Ascending aorta (tissue), 2 donors: ENCODE results near the gene TMEM31. TPM values are rescaled to one million over a fixed set of nuclear protein-coding genes. Genes with fewer than 3 reads are reported as not detected.

Experiments used
- DNase-seq, 2 donors: peaks; one replicate each; pipeline ENCODE4 v3.0.0-alpha.2; 2019; ENCODE audit warnings: low spot score in 2 of 2
- H3K27ac ChIP-seq, 2 donors: fragments of 200-600 bp; sonication (generic); one replicate each; pipeline ENCODE4 v1.5.1; 2016 to 2017; ENCODE audit warnings: mild to moderate bottlenecking in 1 of 2
- H3K27me3 ChIP-seq: fragments of 200-600 bp; sonication (generic); one replicate; pipeline ENCODE4 v1.5.1; 2017
- H3K36me3 ChIP-seq, 2 donors: fragments of 200-600 bp; sonication (generic); one replicate each; pipeline ENCODE4 v1.5.1; 2016
- H3K4me1 ChIP-seq, 2 donors: fragments of 200-600 bp; sonication (generic); one replicate each; pipeline ENCODE4 v1.5.1; 2016 to 2017; ENCODE audit warnings: mild to moderate bottlenecking in 1 of 2
- H3K4me3 ChIP-seq, 2 donors: fragments of 200-600 bp; sonication (generic); one replicate each; pipeline ENCODE4 v1.5.1; 2016 to 2017; ENCODE audit warnings: mild to moderate bottlenecking in 1 of 2
- H3K9me3 ChIP-seq, 2 donors: fragments of 200-600 bp; sonication (generic); one replicate each; pipeline ENCODE4 v1.5.1; 2016
- CTCF ChIP-seq, 3 experiments: fragments of 200-600 bp in 2 of 3; fragments of 450-650 bp in 1 of 3; sonication (generic) in 2 of 3; IDR thresholded peaks; one replicate each; pipeline ENCODE4 v1.5.1; 2016 to 2019; ENCODE audit warnings: antibody characterized with exemption in 3 of 3, mild to moderate bottlenecking in 1 of 3, moderate library complexity in 1 of 3
- intact Hi-C: fragments of 100-400 bp; cut with DNase I; formaldehyde crosslinking; loops from one replicate; pipeline ENCODE4 v1.15.1; 2023
- total RNA-seq: library from RNA; depleted of rRNA; stranded (reverse); fragments of >200 nt; gene quantifications from one replicate; pipeline ENCODE4 v1.1.0, GENCODE V29; 2016

Gene TMEM31
- total RNA-seq, 1 donor from 2014 or later: not detected

- DNase-seq: no peak
- Histone ChIP-seq H3K9me3 (no peaks in the 10 kb centered on the region), H3K27me3 (no peaks in the 10 kb centered on the region), H3K36me3 (peaks cover 12 to 53% of the 10 kb centered on the region in 2 donors), H3K4me3 (no peak overlapping the region), H3K27ac (no peak overlapping the region), H3K4me1 (no peaks in the 10 kb centered on the region)
- TF ChIP-seq CTCF (IDR thresholded peaks at IDR 0.05): no peak
- intact Hi-C loops: no loop called here
Observed at GRCh38 chrX:103678199-103678993, 32.3 kb upstream of the TMEM31 start.

- H3K4me3 ChIP-seq: peak overlapping the region in 1 of 2 donors; percentile 18
- DNase-seq: no peak
- intact Hi-C loops: loop anchor here (10.0 kb wide), 1 partner anchor 473 kb away; the partner anchor contains the start of gene SLC25A53
- peaks cover 15 to 46% of the 10 kb centered on the region in 2 donors for H3K36me3 ChIP-seq
- TF ChIP-seq CTCF (IDR thresholded peaks at IDR 0.05): no peak
- no peak overlapping the region for H3K27ac ChIP-seq
- H3K4me1 ChIP-seq: no peaks in the 10 kb centered on the region
- H3K27me3 ChIP-seq: no peaks in the 10 kb centered on the region
- H3K9me3 ChIP-seq: no peaks in the 10 kb centered on the region
Observed at GRCh38 chrX:103681443-103681842, 29.3 kb upstream of the TMEM31 start.

- no peaks in the 10 kb centered on the region for H3K4me1 ChIP-seq
- peak overlapping the region; percentile 82 to 86 for H3K27ac ChIP-seq
- intact Hi-C loops: loop anchor here (5.0 to 10.0 kb wide), 4 partner anchors 78 to 1753 kb away; partner anchors contain the start of genes RAB9B, SLC25A53, TCEAL3 and ZMAT1
Observed at GRCh38 chrX:103685396-103685795, 25.3 kb upstream of the TMEM31 start.

GRCh38 chrX:103686199-103687072, 24.3 kb upstream of the TMEM31 start, which contains the start of gene MORF4L2:
Gene MORF4L2 (minus strand): TSS chrX:103686699. CDS start chrX:103677027, 9,672 bp downstream.
- Histone ChIP-seq H3K36me3 (peaks cover 7 to 16% of the 10 kb centered on the region in 2 donors), H3K4me1 (no peaks in the 10 kb centered on the region), H3K27me3 (no peaks in the 10 kb centered on the region), H3K27ac (peak within 1 kb of the TSS; percentile 89 to 91), H3K9me3 (no peaks in the 10 kb centered on the region), H3K4me3 (peak within 1 kb of the TSS; percentile 58 to 63)
- peak; percentile 93 to 97 for DNase-seq
- no peak for TF ChIP-seq CTCF (IDR thresholded peaks at IDR 0.05)
- intact Hi-C loops: loop anchor here (2.0 to 10.0 kb wide), 7 partner anchors 58 to 1754 kb away; partner anchors contain the start of genes RAB9B, SLC25A53, TCEAL1 and TCEAL3

More at GRCh38 chrX:103685396-103685795, 25.3 kb upstream of the TMEM31 start:
- H3K4me3 ChIP-seq: peak overlapping the region; percentile 58 to 60
- H3K9me3 ChIP-seq: no peaks in the 10 kb centered on the region
- H3K27me3 ChIP-seq: no peaks in the 10 kb centered on the region
- peaks cover 11 to 16% of the 10 kb centered on the region in 2 donors for H3K36me3 ChIP-seq
- no peak for TF ChIP-seq CTCF (IDR thresholded peaks at IDR 0.05)
- DNase-seq: no peak

- Histone ChIP-seq H3K27ac (peak overlapping the region; percentile 89 to 91), H3K36me3 (peaks cover 7 to 11% of the 10 kb centered on the region in 2 donors), H3K4me3 (peak overlapping the region; percentile 52 to 63), H3K4me1 (no peaks in the 10 kb centered on the region), H3K9me3 (no peaks in the 10 kb centered on the region), H3K27me3 (no peaks in the 10 kb centered on the region)
- peak; percentile 51 to 93 for DNase-seq
- intact Hi-C loops: loop anchor here (2.0 to 10.0 kb wide), 7 partner anchors 58 to 1755 kb away; partner anchors contain the start of genes RAB9B, SLC25A53, TCEAL1 and TCEAL3
- peak; percentile 44 to 61 (median 45) for TF ChIP-seq CTCF (IDR thresholded peaks at IDR 0.05)
Observed at GRCh38 chrX:103687073-103687695, 23.5 kb upstream of the TMEM31 start.
